Heart left ventricle (tissue), 13 donors: ENCODE measurements around the gene NACC2.

Source experiments
- POLR2A ChIP-seq, 2 donors: fragments of 450-650 bp; IDR thresholded peaks; one replicate each; pipeline ENCODE4 v1.6.1; 2017; ENCODE audit warnings: antibody characterized with exemption in 2 of 2, mild to moderate bottlenecking in 2 of 2, moderate library complexity in 2 of 2
- TF ChIP-seq, protein P1 (sequence below), 12 donors: fragments of 200-600 bp; sonication (generic) in 4 of 12; IDR thresholded peaks; one replicate each; pipeline versions ENCODE4 v1.5.0 to v1.8.0; 2018 to 2022; ENCODE audit warnings: antibody characterized with exemption in 12 of 12, mild to moderate bottlenecking in 5 of 12
- donor health status: ischemic (EF 13 %, LVEDD 7.1; RV severe dilation, severe dysfunction).
- donor health status: DM: no; HTN: yes; CAD: no.
- donor health status: DM: no; HTN: no; CAD: no.
- donor health status: ischemic (EF 25% LVEDD 6.9; RV normal size, moderate dysfunction).
- donor health status: ischemic (EF 25% LVEDD 5.7; RV mildly dilated, moderate dysfunction).
- donor health status: ischemic (EF 35%, LVEDD 5.7; RV mildly dilated, moderate dysfunction).
- donor health status: nonischemic (EF 11% LVEDD 7.7; RV severe dilation, severe dysfunction).
- donor health status: DM: yes; HTN: yes; CAD: no.
- donor health status: PGD.
- donor health status: ischemic (EF 29% LVEDD 5.4; RV normal size, mild dysfunction).
- donor health status: nonischemic (EF 23%, LVEDD 6.1; RV moderate dilation, normal function).

DNA sequence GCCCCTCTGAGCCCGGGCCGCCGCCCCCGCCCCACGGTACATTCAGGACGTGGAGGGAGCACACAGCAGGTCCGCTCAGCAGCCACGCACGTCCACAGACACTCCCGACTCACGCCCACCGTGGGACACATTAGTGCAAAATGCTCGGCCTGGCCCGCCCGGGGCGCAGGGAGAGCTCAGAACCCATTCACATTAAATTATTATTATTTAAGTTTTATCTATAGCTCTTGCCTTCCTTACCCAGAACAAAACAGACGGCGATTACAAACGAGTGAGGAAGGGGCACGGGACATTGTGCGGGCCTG lies 86.4 kb downstream of the NACC2 start:
- TF ChIP-seq, protein P1, sequence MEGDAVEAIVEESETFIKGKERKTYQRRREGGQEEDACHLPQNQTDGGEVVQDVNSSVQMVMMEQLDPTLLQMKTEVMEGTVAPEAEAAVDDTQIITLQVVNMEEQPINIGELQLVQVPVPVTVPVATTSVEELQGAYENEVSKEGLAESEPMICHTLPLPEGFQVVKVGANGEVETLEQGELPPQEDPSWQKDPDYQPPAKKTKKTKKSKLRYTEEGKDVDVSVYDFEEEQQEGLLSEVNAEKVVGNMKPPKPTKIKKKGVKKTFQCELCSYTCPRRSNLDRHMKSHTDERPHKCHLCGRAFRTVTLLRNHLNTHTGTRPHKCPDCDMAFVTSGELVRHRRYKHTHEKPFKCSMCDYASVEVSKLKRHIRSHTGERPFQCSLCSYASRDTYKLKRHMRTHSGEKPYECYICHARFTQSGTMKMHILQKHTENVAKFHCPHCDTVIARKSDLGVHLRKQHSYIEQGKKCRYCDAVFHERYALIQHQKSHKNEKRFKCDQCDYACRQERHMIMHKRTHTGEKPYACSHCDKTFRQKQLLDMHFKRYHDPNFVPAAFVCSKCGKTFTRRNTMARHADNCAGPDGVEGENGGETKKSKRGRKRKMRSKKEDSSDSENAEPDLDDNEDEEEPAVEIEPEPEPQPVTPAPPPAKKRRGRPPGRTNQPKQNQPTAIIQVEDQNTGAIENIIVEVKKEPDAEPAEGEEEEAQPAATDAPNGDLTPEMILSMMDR (IDR thresholded peaks at IDR 0.05), result no peak
- TF ChIP-seq POLR2A (IDR thresholded peaks at IDR 0.05), result no peak
